Measurements from ENCODE around the gene CALHM6. TPM values are rescaled to one million over a fixed set of nuclear protein-coding genes. Genes with fewer than 3 reads are reported as not detected.

The CALHM6 gene
- total RNA-seq, 5 donors from 2014 or later (not counting 1 experiment from before 2014, with no cell fraction given): 0.53 to 15.4 (median 3.8) TPM

GRCh38 chr6:116465246-116465645 lies 4.1 kb downstream of the CALHM6 start:
- H3K9me3 Mint-ChIP-seq: no peaks in the 10 kb centered on the region
- CTCF ChIA-PET: no interaction called here
- peaks cover 0 to 34% of the 10 kb centered on the region in 2 donors for H3K27me3 Mint-ChIP-seq
- no peaks in the 10 kb centered on the region for H3K36me3 Mint-ChIP-seq
- no peak overlapping the region for H3K4me3 ChIP-seq (ENCODE audit: control insufficient read depth in 1 of 2, extremely low read depth in 1 of 2, low read length in 1 of 2)
- peak overlapping the region in 1 of 2 donors; percentile 57 for H3K27ac Mint-ChIP-seq
- no peaks in the 10 kb centered on the region for H3K36me3 ChIP-seq (ENCODE audit: control insufficient read depth in 2 of 2, extremely low read depth in 1 of 2, insufficient read depth in 1 of 2, low read length in 1 of 2)
- H3K27me3 ChIP-seq (replicated peaks in 1 of 2; ENCODE audit: control insufficient read depth in 2 of 2, extremely low read depth in 1 of 2, insufficient read depth in 2 of 2, low read length in 1 of 2): no peaks in the 10 kb centered on the region
- peaks cover 14 to 16% of the 10 kb centered on the region in 2 experiments for H3K4me1 ChIP-seq (ENCODE audit: control insufficient read depth in 1 of 2, extremely low read depth in 1 of 2, insufficient read depth in 2 of 2, low read length in 2 of 2)
- peak overlapping the region; percentile 17 for H3K27ac ChIP-seq (ENCODE audit: low read length)
- POLR2A ChIA-PET: interaction anchor here in 1 of 2 donors (0.6 kb wide), 1 partner anchor 50 kb away, joined by 3 read pairs; no protein-coding TSS in a partner anchor
- peak overlapping the region in 1 of 3 donors; percentile 16 for H3K4me3 Mint-ChIP-seq
- DNase-seq (no peak), ATAC-seq (replicated peaks in 1 of 4) (peak in 1 of 4 experiments; percentile 35)
- no peaks in the 10 kb centered on the region for H3K9me3 ChIP-seq
- peaks cover 35 to 56% (median 44%) of the 10 kb centered on the region in 3 donors for H3K4me1 Mint-ChIP-seq
- 22% methylated on average over 1 of the region's 5 CpGs for WGBS (ENCODE audit: insufficient coverage)

DNA sequence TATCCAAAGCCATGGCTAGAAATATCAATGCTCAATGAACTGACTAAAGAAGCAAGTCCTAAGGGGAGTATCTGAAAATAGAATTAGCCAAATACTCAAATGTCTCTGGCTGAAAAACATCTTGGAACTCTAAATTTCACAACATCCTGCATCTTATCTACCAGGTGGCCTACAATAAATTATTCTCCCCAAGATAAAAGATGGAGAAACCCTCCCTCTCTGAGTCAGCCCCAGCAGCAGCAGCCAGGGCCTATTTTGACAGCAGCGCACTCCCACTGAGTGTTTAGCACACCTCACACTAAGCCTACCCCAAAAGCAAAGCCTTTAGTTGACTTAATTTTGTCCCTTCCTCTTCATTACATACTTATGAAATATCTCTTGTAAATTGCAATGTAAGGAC lies 5.9 kb downstream of the CALHM6 start:
- no CpG with 5 or more reads among the region's 1 CpG for WGBS (ENCODE audit: insufficient coverage)
- no peak overlapping the region for H3K4me3 Mint-ChIP-seq
- no peaks in the 10 kb centered on the region for H3K9me3 Mint-ChIP-seq
- DNase-seq (no peak), ATAC-seq (replicated peaks in 1 of 4) (peak in 1 of 4 experiments; percentile 21)
- no peak overlapping the region for H3K4me3 ChIP-seq (ENCODE audit: control insufficient read depth in 1 of 2, extremely low read depth in 1 of 2, low read length in 1 of 2)
- H3K36me3 Mint-ChIP-seq: no peaks in the 10 kb centered on the region
- peaks cover 0 to 20% of the 10 kb centered on the region in 2 donors for H3K27me3 Mint-ChIP-seq
- H3K27ac ChIP-seq (ENCODE audit: low read length): no peak overlapping the region
- ChIA-PET CTCF (interaction anchor here in 1 of 2 donors (0.6 kb wide), 1 partner anchor 171 kb away, joined by 3 read pairs; no protein-coding TSS in a partner anchor), POLR2A (no interaction called here)
- no peaks in the 10 kb centered on the region for H3K36me3 ChIP-seq (ENCODE audit: control insufficient read depth in 2 of 2, extremely low read depth in 1 of 2, insufficient read depth in 1 of 2, low read length in 1 of 2)
- peaks cover 5 to 16% of the 10 kb centered on the region in 2 experiments for H3K4me1 ChIP-seq (ENCODE audit: control insufficient read depth in 1 of 2, extremely low read depth in 1 of 2, insufficient read depth in 2 of 2, low read length in 2 of 2)
- peaks cover 25 to 44% (median 32%) of the 10 kb centered on the region in 3 donors for H3K4me1 Mint-ChIP-seq
- no peaks in the 10 kb centered on the region for H3K9me3 ChIP-seq
- peak overlapping the region; percentile 12 to 50 for H3K27ac Mint-ChIP-seq
- no peaks in the 10 kb centered on the region for H3K27me3 ChIP-seq (replicated peaks in 1 of 2; ENCODE audit: control insufficient read depth in 2 of 2, extremely low read depth in 1 of 2, insufficient read depth in 2 of 2, low read length in 1 of 2)

- Histone ChIP-seq H3K27me3 (replicated peaks in 1 of 2; ENCODE audit: control insufficient read depth in 2 of 2, extremely low read depth in 1 of 2, insufficient read depth in 2 of 2, low read length in 1 of 2) (no peaks in the 10 kb centered on the region), H3K27ac (ENCODE audit: low read length) (no peak overlapping the region), H3K4me1 (ENCODE audit: control insufficient read depth in 1 of 2, extremely low read depth in 1 of 2, insufficient read depth in 2 of 2, low read length in 2 of 2) (peaks cover 2 to 14% of the 10 kb centered on the region in 2 experiments), H3K4me3 (ENCODE audit: control insufficient read depth in 1 of 2, extremely low read depth in 1 of 2, low read length in 1 of 2) (no peak overlapping the region), H3K9me3 (no peaks in the 10 kb centered on the region), H3K36me3 (ENCODE audit: control insufficient read depth in 2 of 2, extremely low read depth in 1 of 2, insufficient read depth in 1 of 2, low read length in 1 of 2) (no peaks in the 10 kb centered on the region)
- Mint-ChIP-seq H3K4me1 (peaks cover 22 to 43% (median 30%) of the 10 kb centered on the region in 3 donors), H3K27ac (peak overlapping the region in 1 of 2 donors; percentile 50), H3K4me3 (no peak overlapping the region), H3K36me3 (no peaks in the 10 kb centered on the region), H3K9me3 (no peaks in the 10 kb centered on the region), H3K27me3 (peaks cover 0 to 20% of the 10 kb centered on the region in 2 donors)
- DNase-seq (no peak), ATAC-seq (replicated peaks in 1 of 4) (peak in 1 of 4 experiments; percentile 73)
- ChIA-PET POLR2A (no interaction called here), CTCF (interaction anchor here in 1 of 2 donors (0.6 kb wide), 2 partner anchors 68 to 170 kb away, joined by 3 to 4 read pairs; no protein-coding TSS in a partner anchor)
Observed at GRCh38 chr6:116467514-116467913, 6.3 kb downstream of the CALHM6 start.

GRCh38 chr6:116468293-116468692 lies 7.1 kb downstream of the CALHM6 start:
- Histone ChIP-seq H3K27me3 (replicated peaks in 1 of 2; ENCODE audit: control insufficient read depth in 2 of 2, extremely low read depth in 1 of 2, insufficient read depth in 2 of 2, low read length in 1 of 2) (no peaks in the 10 kb centered on the region), H3K4me1 (ENCODE audit: control insufficient read depth in 1 of 2, extremely low read depth in 1 of 2, insufficient read depth in 2 of 2, low read length in 2 of 2) (peaks cover 0 to 9% of the 10 kb centered on the region in 2 experiments), H3K36me3 (ENCODE audit: control insufficient read depth in 2 of 2, extremely low read depth in 1 of 2, insufficient read depth in 1 of 2, low read length in 1 of 2) (no peaks in the 10 kb centered on the region), H3K4me3 (ENCODE audit: control insufficient read depth in 1 of 2, extremely low read depth in 1 of 2, low read length in 1 of 2) (no peak overlapping the region), H3K9me3 (no peaks in the 10 kb centered on the region), H3K27ac (ENCODE audit: low read length) (no peak overlapping the region)
- no peaks in the 10 kb centered on the region for H3K36me3 Mint-ChIP-seq
- WGBS (ENCODE audit: insufficient coverage): no CpG with 5 or more reads among the region's 1 CpG
- DNase-seq (no peak), ATAC-seq (replicated peaks in 1 of 4) (no peak)
- peaks cover 0 to 18% of the 10 kb centered on the region in 2 donors for H3K27me3 Mint-ChIP-seq
- H3K4me1 Mint-ChIP-seq: peaks cover 15 to 35% (median 23%) of the 10 kb centered on the region in 3 donors
- CTCF ChIA-PET: no interaction called here
- no peak overlapping the region for H3K4me3 Mint-ChIP-seq
- no peaks in the 10 kb centered on the region for H3K9me3 Mint-ChIP-seq
- POLR2A ChIA-PET: no interaction called here
- H3K27ac Mint-ChIP-seq: no peak overlapping the region

GRCh38 chr6:116471531-116471930 lies 10.4 kb downstream of the CALHM6 start:
- no CpG with 5 or more reads among the region's 1 CpG for WGBS (ENCODE audit: insufficient coverage)
- CTCF ChIA-PET: no interaction called here
- Histone ChIP-seq H3K4me3 (ENCODE audit: control insufficient read depth in 1 of 2, extremely low read depth in 1 of 2, low read length in 1 of 2) (no peak overlapping the region), H3K9me3 (no peaks in the 10 kb centered on the region), H3K4me1 (ENCODE audit: control insufficient read depth in 1 of 2, extremely low read depth in 1 of 2, insufficient read depth in 2 of 2, low read length in 2 of 2) (peaks cover 6 to 9% of the 10 kb centered on the region in 2 experiments), H3K27ac (ENCODE audit: low read length) (no peak overlapping the region), H3K27me3 (replicated peaks in 1 of 2; ENCODE audit: control insufficient read depth in 2 of 2, extremely low read depth in 1 of 2, insufficient read depth in 2 of 2, low read length in 1 of 2) (no peaks in the 10 kb centered on the region), H3K36me3 (ENCODE audit: control insufficient read depth in 2 of 2, extremely low read depth in 1 of 2, insufficient read depth in 1 of 2, low read length in 1 of 2) (no peaks in the 10 kb centered on the region)
- Mint-ChIP-seq H3K9me3 (no peaks in the 10 kb centered on the region), H3K27me3 (peaks cover 0 to 10% of the 10 kb centered on the region in 2 donors), H3K27ac (no peak overlapping the region), H3K36me3 (no peaks in the 10 kb centered on the region), H3K4me1 (peaks cover 29 to 36% (median 29%) of the 10 kb centered on the region in 3 donors), H3K4me3 (no peak overlapping the region)
- DNase-seq: no peak
- POLR2A ChIA-PET: no interaction called here
- no peak for ATAC-seq (replicated peaks in 1 of 4)

- DNase-seq: no peak
- ATAC-seq (replicated peaks in 1 of 4): no peak
- peaks cover 0 to 10% of the 10 kb centered on the region in 2 donors for H3K27me3 Mint-ChIP-seq
- no peaks in the 10 kb centered on the region for H3K36me3 Mint-ChIP-seq
- Histone ChIP-seq H3K27me3 (replicated peaks in 1 of 2; ENCODE audit: control insufficient read depth in 2 of 2, extremely low read depth in 1 of 2, insufficient read depth in 2 of 2, low read length in 1 of 2) (no peaks in the 10 kb centered on the region), H3K27ac (ENCODE audit: low read length) (no peak overlapping the region), H3K9me3 (no peaks in the 10 kb centered on the region), H3K4me1 (ENCODE audit: control insufficient read depth in 1 of 2, extremely low read depth in 1 of 2, insufficient read depth in 2 of 2, low read length in 2 of 2) (peaks cover 6 to 9% of the 10 kb centered on the region in 2 experiments), H3K4me3 (ENCODE audit: control insufficient read depth in 1 of 2, extremely low read depth in 1 of 2, low read length in 1 of 2) (no peak overlapping the region), H3K36me3 (ENCODE audit: control insufficient read depth in 2 of 2, extremely low read depth in 1 of 2, insufficient read depth in 1 of 2, low read length in 1 of 2) (no peaks in the 10 kb centered on the region)
- no CpG with 5 or more reads among the region's 3 CpGs for WGBS (ENCODE audit: insufficient coverage)
- ChIA-PET POLR2A (no interaction called here), CTCF (no interaction called here)
- H3K4me1 Mint-ChIP-seq: peaks cover 23 to 31% (median 25%) of the 10 kb centered on the region in 3 donors
- H3K27ac Mint-ChIP-seq: no peak overlapping the region
- H3K4me3 Mint-ChIP-seq: no peak overlapping the region
- no peaks in the 10 kb centered on the region for H3K9me3 Mint-ChIP-seq
Observed at GRCh38 chr6:116472706-116473105, 11.5 kb downstream of the CALHM6 start.

All from T-cell (primary cell).